HG03159 (cell line): ENCODE measurements around the gene DBP.
"Not testable (repeated sequence)": the region's sequence is repeated elsewhere in the genome, so short reads cannot be mapped to it uniquely, and the experiment has no call there.

Experiments
- ATAC-seq: cut with Tn5 transposase; IDR thresholded peaks from one replicate; pipeline ENCODE4 v1.9.1; 2021; ENCODE audit warnings: mild to moderate bottlenecking, moderate library complexity; ENCODE audit not compliant: unreplicated experiment

Gene DBP, protein sequence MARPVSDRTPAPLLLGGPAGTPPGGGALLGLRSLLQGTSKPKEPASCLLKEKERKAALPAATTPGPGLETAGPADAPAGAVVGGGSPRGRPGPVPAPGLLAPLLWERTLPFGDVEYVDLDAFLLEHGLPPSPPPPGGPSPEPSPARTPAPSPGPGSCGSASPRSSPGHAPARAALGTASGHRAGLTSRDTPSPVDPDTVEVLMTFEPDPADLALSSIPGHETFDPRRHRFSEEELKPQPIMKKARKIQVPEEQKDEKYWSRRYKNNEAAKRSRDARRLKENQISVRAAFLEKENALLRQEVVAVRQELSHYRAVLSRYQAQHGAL

DNA sequence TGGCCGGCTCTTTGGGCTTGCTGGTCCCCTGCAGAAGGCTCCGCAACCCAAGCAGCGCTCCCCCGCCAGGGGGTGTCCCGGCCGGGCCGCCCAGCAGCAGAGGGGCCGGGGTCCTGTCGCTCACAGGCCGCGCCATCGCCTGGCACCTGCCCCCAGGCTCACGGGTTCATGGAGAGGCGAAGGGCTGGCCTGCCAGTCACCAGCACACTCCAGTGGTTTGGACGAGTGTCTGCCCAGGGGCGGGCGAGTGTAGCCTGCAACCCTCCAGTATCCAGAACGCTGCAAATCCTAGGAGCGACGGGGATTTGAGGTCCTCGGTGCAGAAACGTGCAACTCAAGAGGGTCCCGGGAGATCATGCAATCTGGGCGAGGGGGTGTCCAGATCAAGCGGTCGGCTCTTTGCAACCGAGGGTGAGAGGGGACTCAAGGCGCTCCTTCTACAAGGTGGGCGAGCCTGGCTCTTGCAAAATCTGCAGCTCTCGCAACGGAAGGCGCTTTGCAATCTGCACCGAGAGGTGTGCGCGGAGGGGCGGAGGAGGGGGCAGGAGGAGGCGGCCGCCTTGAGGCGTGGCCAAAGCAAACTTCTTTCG, at the start of gene DBP:
Gene DBP (minus strand): TSS at position 521 of the 590 bp plus-strand sequence. CDS start 385 bp downstream, at position 136.
- ATAC-seq = no peak

DNA sequence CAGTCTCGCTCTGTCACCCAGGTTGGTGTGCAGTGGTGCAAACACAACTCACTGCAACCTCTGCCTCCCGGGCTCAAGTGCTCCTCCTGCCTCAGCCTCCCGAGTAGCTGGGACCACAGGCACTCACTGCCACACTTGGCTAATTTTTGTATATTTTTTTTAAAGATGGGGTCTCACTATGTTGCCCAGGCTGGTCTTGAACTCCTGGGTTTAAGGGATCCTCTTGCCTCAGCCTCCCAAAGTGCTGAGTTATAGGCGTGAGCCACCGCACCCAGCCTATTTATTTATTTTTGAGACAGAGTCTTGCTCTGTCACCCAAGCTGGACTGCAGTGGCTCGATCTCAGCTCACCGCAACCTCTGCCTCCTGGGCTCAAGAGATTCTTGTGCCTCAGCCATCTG, 49.5 kb upstream of the DBP start:
- not testable (repeated sequence) for ATAC-seq

DNA sequence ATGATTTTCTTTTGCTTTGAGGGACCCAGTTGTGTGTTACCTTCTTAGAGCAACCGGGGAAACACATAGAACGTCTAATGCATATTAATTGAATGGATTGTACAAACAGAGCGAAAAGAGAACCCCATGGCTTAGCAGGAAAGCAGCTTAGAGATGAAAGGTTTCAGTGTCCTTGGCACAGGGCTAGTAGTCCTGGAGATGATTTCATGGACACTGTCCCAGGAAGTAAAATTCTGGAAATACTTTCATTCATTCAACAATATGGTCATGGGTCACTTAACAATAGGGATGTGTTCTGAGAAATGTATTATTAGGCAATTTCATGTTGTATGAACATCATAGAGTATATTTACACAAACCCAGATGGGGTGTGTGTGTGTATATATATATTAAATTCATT, 48.9 kb upstream of the DBP start:
- ATAC-seq = no peak

DNA sequence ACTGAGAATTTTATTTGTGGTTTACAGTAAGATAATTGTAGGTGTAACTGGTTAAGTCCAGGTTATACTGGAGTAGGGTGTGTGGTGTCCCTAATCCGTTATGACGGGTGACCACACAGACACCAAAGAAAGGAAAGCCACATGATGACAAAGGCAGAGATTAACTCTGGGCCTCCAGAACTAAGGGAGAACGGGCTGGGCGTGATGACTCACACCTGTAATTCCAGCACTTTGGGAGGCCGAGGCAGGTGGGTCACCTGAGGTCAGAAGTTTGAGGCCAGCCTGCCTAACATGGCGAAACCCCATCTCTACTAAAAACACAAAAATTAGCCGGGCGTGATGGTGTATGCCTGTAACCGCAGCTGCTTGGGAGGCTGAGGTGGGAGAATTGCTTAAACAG, 48.4 kb upstream of the DBP start:
- no peak for ATAC-seq

DNA sequence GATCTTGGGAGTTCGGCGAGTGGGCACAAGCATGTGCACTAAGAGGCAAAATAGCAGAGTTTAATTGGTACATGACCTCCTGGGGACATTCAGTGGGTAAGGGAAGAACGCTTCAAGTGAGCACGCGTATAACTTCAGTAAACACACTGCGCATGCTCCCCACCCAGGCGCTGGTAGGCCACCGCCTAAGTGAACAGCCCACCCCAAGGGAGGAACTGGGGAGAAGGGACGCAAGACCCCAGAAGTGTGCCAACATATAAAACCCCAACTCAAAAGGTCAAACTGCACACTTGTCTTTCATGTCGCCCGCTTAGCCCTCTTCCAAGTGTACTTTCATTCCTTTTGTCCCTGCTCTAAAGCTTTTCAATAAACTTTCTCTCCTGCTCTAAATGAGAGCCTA, 46.2 kb upstream of the DBP start:
- no peak for ATAC-seq

DNA sequence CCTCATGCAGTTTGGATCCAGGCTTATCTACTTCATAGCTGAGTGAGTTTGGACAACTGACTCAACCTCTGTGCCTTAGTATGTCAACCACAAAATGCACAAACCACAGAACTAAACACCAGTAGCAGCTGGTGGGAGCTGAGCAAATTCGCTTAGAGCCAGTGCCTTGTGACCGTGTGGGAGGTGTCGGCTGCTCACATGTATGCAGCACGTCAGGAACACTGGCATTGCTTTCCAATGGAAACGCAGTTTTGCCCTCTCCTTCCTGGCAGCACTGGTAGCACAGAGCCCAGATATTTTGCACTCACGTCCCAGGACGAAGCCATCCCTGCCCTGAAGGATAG, 43.9 kb upstream of the DBP start:
- no peak for ATAC-seq

DNA sequence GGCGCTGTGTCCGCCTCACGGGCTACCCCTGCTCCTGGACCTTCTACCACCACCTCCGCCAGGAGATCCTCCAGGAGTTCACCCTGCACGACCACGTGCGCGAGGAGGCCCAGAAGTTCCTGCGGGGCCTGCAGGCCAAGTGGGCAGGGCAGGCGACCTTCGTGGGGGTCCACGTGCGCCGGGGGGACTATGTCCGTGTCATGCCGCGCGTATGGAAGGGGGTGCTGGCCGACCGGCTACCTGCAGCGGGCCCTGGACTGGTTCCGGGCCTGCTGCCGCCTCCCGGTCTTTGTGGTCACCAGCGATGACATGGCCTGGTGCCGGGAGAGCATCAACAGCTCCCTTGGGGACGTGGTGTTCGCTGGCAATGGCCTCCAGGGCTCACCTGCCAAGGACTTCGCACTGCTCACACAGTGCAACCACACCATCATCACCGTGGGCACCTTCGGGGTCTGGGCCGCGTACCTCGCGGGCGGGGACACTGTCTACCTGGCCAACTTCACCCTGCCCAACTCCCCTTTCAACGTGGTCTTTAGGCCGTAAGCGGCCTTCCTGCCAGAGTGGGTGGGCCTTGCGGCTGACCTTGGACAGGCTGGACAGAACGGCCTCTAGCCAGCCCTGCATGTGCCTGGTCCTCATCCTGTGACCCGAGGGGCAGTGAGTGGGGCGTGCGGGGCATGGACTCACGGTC, 43.4 kb upstream of the DBP start:
- no peak for ATAC-seq

DNA sequence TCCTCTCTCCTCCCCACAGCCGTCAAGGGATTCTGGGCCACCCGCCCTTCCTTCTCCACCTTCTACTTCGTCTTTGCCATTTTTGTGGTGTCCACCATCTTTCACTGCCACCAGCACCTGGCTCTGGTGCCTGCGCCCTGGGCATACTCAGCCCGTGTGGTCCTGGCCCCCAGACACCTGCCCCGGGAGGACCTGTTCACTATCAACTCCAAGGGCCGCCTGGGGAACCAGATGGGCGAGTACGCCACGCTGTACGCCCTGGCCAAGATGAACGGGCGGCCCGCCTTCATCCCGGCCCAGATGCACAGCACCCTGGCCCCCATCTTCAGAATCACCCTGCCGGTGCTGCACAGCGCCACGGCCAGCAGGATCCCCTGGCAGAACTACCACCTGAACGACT, 42.8 kb upstream of the DBP start:
- not testable (repeated sequence) for ATAC-seq

DNA sequence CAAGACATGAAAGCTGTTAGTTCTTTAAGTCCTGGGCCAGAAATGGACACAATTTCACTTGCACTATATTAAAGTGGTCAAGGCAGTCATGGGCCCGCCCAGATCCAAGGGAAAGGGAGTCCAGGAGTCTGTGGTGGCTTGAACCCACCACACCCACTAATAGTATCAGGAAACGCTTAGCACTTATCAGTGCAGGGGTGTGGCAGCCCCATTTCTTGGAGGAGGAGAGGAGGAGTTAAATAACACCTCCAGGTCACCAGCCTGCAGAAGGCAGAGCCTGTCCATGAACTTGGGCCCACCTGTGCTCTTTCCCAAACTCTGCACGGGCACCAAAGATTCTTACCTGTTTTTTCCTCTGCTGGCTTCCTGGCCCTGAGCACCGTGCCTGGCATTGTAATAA, 41.0 kb upstream of the DBP start:
- no peak for ATAC-seq

DNA sequence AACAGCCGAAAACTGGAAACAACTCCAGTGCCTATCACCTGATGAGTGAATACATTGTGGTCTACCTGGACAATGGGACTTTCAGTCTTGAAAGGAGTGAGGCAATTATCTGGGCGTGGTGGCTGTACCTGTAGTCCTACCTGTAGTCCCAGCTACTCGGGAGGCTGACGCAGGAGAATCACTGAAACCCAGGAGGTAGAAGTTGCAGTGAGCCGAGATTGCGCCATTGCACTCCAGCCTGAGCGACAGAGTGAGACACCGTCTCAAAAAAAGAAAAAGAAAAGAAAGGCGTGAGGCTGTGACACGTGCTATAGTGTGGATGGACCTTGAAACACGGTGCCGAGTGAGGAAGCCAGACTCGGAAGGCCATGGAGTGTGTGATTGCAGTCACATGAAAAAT, 39.7 kb upstream of the DBP start:
- no peak for ATAC-seq

DNA sequence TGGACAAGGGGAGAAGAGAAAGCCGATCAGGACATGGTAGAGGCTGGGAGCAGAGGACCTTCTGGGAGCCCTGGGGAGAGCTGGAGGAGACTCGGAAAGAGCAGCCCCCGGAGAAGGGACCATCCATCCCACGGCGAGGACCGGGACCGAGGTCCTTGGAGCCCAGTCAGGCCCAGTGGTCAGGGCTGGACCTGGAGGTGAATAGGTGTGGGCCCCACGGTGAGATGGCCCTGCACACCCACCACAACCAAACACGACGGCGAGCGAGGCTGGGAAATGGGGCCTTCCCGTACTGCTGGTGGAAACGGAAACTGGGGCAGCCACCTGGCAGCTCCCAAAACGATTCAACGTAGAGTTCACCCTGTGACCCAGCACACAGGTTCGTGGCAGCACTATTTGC, 39.3 kb upstream of the DBP start:
- no peak for ATAC-seq

DNA sequence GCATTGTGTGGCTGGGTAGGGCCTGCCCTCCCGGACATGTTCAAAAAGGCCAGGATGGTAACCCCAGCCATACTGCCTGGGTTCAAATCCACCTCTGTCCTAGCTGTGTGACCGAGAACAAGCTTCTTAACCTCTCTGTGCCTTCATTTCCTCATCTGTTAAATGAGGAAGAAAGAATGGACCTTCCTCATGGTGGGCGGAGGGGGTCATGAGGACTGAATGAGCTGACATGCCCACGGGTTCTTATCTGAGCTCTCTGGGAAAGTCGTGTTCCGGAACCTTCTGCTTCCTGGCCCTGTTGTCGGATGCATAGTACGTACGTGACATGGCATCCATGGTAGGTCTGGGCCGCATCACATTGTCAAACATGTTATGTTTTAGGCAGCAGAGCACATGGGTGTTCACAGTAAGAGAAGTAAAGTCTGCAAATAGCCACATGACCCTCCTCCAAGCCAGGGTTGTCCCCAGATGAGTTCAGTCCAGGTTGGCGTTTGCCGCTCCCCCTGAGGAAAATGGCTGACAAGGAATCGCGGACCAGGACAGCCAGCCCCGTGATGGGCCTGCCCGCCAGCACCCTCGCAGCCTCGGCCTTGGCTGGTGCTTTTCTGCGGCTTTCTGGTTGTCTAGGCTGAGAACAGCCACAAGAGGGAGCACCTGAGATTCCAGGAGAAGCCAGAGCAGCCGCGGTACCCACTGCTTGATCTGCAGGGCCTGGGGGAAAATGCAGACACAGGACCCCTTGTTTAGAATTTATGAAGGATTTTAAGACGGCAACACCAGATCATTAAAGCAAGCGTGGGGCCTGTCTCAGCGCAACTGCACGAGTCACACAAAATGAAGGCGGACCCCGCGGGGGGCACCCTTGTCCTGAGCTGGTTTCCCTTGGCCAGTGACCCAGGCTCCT, 38.0 kb upstream of the DBP start:
- no peak for ATAC-seq

DNA sequence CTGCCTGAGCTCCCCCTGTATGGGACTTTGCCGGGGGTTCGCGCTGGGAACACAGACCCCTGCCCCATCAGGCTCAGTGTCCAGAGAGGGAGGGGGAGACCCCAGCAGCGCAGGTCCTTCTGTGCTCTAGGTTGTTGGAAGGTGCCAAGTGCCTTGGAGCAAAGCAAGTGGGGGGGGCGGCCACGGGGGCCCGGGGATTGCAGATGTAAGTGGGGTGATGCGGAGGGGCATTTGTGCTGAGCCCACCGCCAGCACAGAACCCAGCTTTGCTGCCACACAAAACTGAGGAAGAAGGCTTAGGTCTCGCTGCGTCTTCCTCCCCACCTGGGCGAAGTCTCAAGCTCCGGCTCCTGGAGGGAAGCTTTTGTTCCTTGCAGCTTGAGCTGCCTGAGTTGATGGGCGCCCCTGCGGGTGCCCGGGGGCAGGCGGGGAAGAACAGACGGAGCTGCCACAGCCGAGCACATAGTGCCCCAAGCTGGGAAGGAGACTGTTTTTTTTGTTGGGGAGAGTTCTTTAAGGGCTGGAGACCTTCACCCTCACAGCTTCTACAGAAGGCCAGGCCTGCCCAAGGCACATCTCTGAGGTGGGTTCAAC, 37.1 kb upstream of the DBP start:
- no peak for ATAC-seq

DNA sequence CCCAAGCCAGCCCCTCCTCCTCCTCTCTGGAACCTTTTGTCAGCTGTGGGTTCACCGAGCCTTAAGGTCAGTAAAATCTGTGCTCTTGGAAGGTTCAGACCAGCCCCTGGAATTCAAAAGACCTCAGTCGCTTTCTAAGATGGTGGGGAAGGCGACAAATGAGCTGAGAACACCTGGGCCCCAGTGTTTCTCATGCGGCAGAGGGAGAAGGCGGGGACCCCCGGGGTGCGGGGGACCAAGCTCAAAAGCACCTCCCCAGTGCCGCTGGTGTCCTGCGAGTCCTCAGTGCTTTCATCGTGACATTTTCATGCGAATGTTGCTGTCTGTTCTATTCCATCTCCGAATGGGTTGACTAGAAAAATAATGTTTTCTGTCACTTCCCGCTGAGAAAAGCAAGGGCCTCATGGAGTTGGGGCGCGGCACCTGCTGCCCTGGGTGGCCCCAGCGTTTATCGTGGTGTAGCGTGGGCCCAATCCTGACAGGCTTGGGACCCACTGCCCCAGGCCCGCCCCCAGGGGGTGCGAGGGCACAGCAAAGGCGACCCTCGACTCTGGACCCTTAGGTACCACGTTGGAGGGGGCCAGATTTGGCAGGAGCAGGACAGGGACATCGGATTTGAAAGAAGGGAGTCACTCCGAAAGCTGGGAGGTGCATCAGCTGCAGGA, 36.4 kb upstream of the DBP start:
- ATAC-seq = no peak

DNA sequence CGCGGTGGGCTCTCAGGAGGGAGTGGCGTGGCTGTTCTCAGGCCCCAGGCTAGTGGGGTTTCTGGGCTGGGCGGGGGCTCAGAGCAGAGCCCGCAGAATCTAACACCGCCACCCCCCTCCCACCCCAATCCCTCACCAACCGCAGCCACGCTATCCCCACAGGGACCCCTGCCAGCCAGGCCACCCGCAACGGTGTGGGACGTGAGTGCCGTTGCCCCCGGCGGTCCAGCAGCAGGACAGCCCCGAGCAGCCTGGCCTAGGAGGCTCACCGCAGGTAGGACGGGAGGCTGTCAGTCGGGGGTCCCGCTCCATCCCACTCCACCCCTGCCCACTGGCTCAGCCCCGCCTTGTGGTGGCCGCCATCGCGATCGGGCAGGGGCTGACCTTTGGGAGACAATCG, 35.8 kb upstream of the DBP start, which contains the start of gene NTN5:
Gene NTN5 (minus strand): TSS at position 24 of the 400 bp plus-strand sequence. CDS start 2,031 bp downstream, outside the sequence.
- no peak for ATAC-seq

DNA sequence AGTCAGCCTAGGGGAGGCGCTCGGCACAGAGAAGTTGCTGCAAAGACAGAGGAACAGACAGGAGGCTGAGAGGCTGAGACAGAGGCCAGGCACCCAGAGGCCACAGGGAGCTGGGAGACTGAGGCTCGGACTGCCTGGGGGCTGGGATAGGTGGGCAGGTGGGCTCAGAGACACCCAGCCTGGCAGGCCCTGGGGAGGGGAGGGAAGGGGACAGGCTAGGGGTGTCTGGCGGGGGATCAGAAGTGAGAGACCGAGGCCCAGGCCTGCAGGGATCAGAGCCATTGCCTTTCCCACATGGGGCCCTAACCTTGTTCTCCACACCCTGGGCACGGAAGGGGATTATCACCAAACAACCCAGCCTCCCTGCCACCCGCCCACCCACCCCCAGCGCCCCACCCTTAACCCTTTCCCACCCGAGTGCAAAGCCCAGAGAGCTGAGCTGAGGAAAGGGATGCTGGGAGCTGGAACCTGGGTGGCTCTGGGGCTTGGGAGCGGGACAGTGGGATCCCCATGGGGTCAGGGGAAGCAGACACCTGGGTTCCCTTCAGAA, 34.3 kb upstream of the DBP start:
- no peak for ATAC-seq

DNA sequence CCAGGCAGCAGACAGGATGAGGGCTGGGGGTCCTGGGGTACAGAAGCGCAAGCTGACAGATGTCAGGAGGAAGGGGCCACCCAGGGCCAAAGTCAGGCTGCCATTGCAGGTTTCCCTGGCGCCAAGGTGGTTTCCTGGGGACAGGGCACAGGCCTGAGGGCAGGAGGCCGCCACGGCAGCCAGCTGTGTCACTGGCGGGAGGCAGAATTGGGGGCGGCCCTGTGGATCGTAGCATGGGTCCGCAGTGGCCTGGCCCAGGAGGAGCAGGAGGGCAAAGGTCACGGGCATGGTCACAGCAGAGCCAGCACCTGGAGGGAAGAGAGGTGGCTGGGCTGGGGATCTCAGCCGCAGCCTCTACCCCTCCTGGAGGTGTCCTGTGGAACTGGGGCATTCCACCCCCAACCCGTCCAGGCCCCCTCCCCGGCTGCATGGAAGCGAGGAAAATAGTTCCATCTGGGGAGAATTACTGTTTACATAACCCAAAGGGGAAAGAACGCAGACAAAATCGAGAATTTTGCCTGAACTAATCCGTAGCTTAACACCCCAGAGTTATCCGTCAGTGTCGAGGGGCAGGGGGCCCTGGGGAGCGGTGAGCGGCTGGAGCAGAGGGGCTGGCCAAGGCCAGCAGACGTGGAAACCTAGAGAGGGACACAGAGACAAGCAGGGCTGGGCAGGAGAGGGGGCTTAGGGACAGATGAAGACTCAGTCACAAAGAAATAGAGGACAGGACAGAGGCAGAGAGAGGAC, 33.7 kb upstream of the DBP start:
- ATAC-seq = no peak

DNA sequence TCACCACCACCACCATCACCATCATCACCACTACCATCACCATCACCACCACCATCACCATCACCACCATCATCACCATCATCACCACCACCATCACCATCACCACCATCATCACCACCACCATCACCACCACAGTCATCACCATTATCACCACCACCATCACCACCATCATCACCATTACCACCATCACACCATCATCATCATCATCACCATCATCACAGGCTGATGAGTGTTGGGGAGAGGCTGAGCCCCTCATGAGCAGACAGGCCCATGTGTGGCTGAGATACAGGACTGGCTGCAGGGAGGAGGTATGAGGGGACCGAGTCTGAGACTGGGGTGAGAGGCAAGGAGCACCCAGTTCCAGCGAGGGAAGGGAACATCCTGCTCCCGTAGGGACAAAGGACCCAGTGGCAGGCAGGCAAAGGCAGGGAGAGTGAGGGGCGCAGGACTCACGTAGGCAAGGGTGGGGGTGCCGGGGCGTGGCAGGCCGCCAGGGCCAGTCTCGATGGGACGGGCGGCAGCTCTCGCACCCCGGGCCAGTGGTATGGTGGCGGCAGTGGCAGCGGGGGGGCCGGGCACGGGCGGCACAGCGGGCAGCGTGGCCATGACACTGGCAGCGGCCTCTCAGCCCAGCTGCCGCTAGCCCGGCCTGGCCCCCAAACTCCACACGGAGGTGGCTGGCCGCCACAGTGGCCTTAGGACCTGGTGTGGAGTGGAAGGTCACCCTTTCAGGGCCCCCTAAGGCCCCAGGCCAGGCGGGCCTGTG, 32.9 kb upstream of the DBP start:
- ATAC-seq = no peak

DNA sequence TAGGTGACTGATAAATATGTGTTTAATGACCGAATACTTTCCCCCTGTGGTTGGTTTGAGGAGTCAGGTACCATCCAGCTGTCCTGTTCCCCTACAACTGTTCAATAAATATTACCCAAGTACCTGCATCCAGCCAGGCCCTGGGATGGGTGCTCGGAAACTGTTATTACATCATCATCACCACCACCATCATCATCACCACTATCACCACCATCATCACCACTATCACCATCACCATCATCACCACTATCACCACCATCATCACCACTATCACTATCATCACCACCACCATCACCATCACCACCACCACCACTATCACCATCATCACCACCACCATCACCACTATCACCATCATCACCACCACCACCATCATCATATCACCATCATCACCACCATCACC, 31.6 kb upstream of the DBP start:
- ATAC-seq = no peak
